Keratinocyte (primary cell): Measurements from ENCODE around the gene PLD2. TPM values are rescaled to one million over a fixed set of nuclear protein-coding genes. Genes with fewer than 3 reads are reported as not detected.

Experiments
- DNase-seq: peaks from one replicate; pipeline ENCODE4 v3.0.0-alpha.2; 2011; ENCODE audit warnings: low read depth, missing footprints, low spot score
- FAIRE-seq: peaks from 2 replicates; lab custom pipeline; 2011; peaks lifted over from hg19 to GRCh38; lab: Jason Lieb, UNC
- H2AFZ ChIP-seq: 2 replicates; pipeline ENCODE4 v1.6.0; 2012; ENCODE audit warnings: low read length, control low read depth, inconsistent platforms; ENCODE audit not compliant: control insufficient read depth
- H3K27ac ChIP-seq: 2 replicates; pipeline ENCODE4 v1.5.1; 2011; ENCODE audit warnings: low read length; ENCODE audit not compliant: control insufficient read depth, insufficient read depth
- H3K27me3 ChIP-seq: 3 replicates; pipeline ENCODE4 v1.6.0; 2011; ENCODE audit warnings: low read length; ENCODE audit not compliant: control insufficient read depth, insufficient read depth; ENCODE audit errors: extremely low read depth
- H3K36me3 ChIP-seq, 2 experiments: 2 replicates in 1 of 2; 3 replicates in 1 of 2; pipeline ENCODE4 v1.5.1; 2011; ENCODE audit warnings: low read length in 2 of 2, mild to moderate bottlenecking in 1 of 2; ENCODE audit not compliant: control insufficient read depth in 2 of 2, insufficient read depth in 2 of 2; ENCODE audit errors: extremely low read depth in 1 of 2
- H3K4me1 ChIP-seq: 3 replicates; pipeline ENCODE4 v1.5.1; 2011; ENCODE audit warnings: low read length; ENCODE audit not compliant: control insufficient read depth, insufficient read depth; ENCODE audit errors: extremely low read depth
- H3K4me2 ChIP-seq: 3 replicates; pipeline ENCODE4 v1.6.0; 2011; ENCODE audit warnings: low read depth, low read length; ENCODE audit not compliant: control insufficient read depth, insufficient read depth; ENCODE audit errors: extremely low read depth
- H3K4me3 ChIP-seq, 3 experiments: fragments of 200-600 bp in 1 of 3; sonication (generic) in 1 of 3; 2 replicates in 2 of 3; 3 replicates in 1 of 3; pipeline ENCODE4 v1.5.1; 2011 to 2016; ENCODE audit warnings: low read length in 3 of 3, mild to moderate bottlenecking in 3 of 3, control low read depth in 2 of 3, inconsistent platforms in 1 of 3, low read depth in 1 of 3, mixed read lengths in 1 of 3, mixed run types in 1 of 3, moderate library complexity in 1 of 3; ENCODE audit not compliant: control insufficient read depth in 2 of 3, insufficient read depth in 2 of 3; ENCODE audit errors: extremely low read depth in 1 of 3
- H3K79me2 ChIP-seq: 2 replicates; pipeline ENCODE4 v1.6.0; 2012; ENCODE audit warnings: low read length; ENCODE audit not compliant: control insufficient read depth, insufficient read depth
- H3K9ac ChIP-seq: 3 replicates; pipeline ENCODE4 v1.6.0; 2011; ENCODE audit warnings: low read length; ENCODE audit not compliant: control insufficient read depth, insufficient read depth; ENCODE audit errors: extremely low read depth
- H3K9me1 ChIP-seq: 3 replicates; pipeline ENCODE4 v1.6.0; 2011; ENCODE audit warnings: low read length; ENCODE audit not compliant: control insufficient read depth, insufficient read depth; ENCODE audit errors: extremely low read depth
- H3K9me3 ChIP-seq: 2 replicates; pipeline ENCODE4 v1.5.1; 2012; ENCODE audit warnings: low read depth, low read length; ENCODE audit not compliant: control insufficient read depth
- H4K20me1 ChIP-seq: 3 replicates; pipeline ENCODE4 v1.6.0; 2011; ENCODE audit warnings: low read length; ENCODE audit not compliant: control insufficient read depth, insufficient read depth; ENCODE audit errors: extremely low read depth
- CTCF ChIP-seq, 3 experiments: IDR thresholded peaks in 1 of 3; conservative IDR thresholded peaks in 1 of 3; optimal IDR thresholded peaks in 1 of 3; 2 replicates in 2 of 3; 3 replicates in 1 of 3; pipeline versions ENCODE3 to v1.5.1; 2011; ENCODE audit warnings: low read length in 3 of 3, mild to moderate bottlenecking in 3 of 3, moderate library complexity in 2 of 3, control low read depth in 1 of 3, inconsistent platforms in 1 of 3; ENCODE audit not compliant: insufficient read depth in 2 of 3; ENCODE audit errors: extremely low read depth in 1 of 3
- EZH2 ChIP-seq: IDR thresholded peaks from one replicate; pipeline ENCODE4 v1.6.1; 2012; ENCODE audit warnings: inconsistent platforms, mild to moderate bottlenecking, low read length, moderate library complexity
- dilution Hi-C: fragments of 300-500 bp; cut with MboI; formaldehyde crosslinking; loops from one replicate; pipeline ENCODE4 v1.7.0; 2020; ENCODE audit warnings: low sequenced_read_pairs; ENCODE audit not compliant: extremely low pct_ligation_motif_present
- polyA plus RNA-seq, 5 experiments: library from polyadenylated mRNA; depleted of rRNA in 3 of 5; stranded (reverse) in 3 of 5; stranded (forward) in 1 of 5; unstranded in 1 of 5; fragments of >200 nt; gene quantifications; 1 replicate in 1 of 5; 2 replicates in 3 of 5; 3 replicates in 1 of 5; pipeline versions ENCODE4 v1.2.1 to v1.2.3, GENCODE V29; 2011 to 2012; ENCODE audit warnings: missing spikeins in 2 of 5, low read depth in 1 of 5, low replicate concordance in 1 of 5

The PLD2 gene
- polyA plus RNA-seq, 1 donor (not counting 4 experiments of a cell fraction or from before 2014, with no cell fraction given), result 33.3 TPM

DNA sequence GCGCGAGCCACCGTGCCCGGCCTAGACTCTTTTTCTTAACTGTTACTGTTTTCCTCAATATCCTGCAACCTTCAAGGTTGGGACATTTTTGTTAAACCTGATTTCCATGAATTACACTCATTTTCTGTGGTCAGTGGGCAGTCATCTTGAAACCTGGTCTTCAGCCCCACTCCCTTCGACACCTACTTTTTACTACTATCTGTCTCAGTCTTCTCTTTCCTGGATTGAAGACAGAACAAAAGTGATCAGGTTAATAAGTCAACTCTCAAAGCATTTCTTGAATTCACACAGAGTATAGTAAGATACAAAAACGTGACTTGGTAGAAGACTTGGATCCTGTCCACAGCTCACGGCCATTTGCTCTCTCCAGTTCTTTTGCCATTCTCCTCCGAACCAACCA lies 32.3 kb downstream of the PLD2 start:
- Histone ChIP-seq H3K79me2 (peaks cover 92% of the 10 kb centered on the region), H3K4me2 (no peak overlapping the region), H3K4me1 (peaks cover 44% of the 10 kb centered on the region), H3K27ac (no peak overlapping the region), H2AFZ (no peak overlapping the region), H3K36me3 (peaks cover 12 to 31% of the 10 kb centered on the region in 2 experiments), H3K9me3 (no peaks in the 10 kb centered on the region), H3K9me1 (peaks cover 11% of the 10 kb centered on the region), H3K4me3 (no peak overlapping the region), H3K27me3 (no peaks in the 10 kb centered on the region), H4K20me1 (peaks cover 6% of the 10 kb centered on the region), H3K9ac (no peak overlapping the region)
- dilution Hi-C loops, result no loop called here
- DNase-seq (no peak), FAIRE-seq (no peak)
- TF ChIP-seq EZH2, result no peak
- TF ChIP-seq CTCF (optimal IDR thresholded peaks at IDR 0.05 in 1 of 3, IDR thresholded peaks at IDR 0.05 in 1 of 3, conservative IDR thresholded peaks at IDR 0.05 in 1 of 3; ENCODE audit: extremely low read depth in 1 of 3, insufficient read depth in 2 of 3, low read length in 3 of 3), result no peak

DNA sequence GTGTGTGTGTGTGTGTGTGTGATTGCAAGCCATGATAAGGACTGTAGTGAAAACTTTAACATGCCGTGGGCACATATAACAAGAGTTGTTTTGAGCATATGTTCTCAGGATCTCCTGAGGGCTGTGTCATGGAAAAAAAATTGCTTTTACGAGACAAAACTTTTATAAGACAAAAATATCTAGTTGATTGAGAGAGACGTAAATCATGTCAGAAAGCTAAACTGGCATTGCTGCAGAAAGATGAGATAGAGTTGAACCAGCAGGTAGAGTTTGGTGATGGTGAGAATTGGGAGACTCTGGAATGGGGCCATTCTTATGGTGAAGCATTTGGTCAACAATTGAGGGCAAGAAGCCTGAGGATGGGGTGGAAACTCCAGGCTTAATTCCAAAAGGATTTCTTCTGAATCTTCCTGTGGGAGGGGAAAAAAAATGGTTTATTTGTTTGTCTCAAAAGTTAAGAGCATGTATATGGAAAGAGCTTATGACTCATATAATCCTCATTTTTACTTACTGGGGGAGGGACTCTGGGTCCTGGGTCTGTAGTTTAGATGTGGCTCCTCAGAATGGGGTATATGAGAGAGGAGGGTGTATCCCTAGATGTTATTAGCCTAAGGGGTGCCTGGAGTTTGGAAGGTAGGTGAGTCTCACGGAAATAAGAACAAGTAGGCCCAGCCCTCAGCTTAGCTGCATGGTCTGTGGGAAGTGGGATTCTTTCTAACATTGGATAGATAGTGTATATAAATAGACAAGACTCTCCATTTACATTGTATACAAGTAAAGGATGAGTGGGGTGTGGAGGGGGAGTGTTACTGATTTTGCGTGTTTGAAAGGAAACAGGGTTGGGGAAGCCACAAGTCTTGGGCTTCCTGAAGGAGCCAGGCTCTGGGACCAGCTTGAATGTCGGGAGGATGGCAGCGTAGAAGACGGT lies 33.3 kb downstream of the PLD2 start:
- peaks cover 6% of the 10 kb centered on the region for H4K20me1 ChIP-seq
- peaks cover 34% of the 10 kb centered on the region for H3K4me1 ChIP-seq
- no peak overlapping the region for H2AFZ ChIP-seq
- H3K36me3 ChIP-seq, result peaks cover 15 to 31% of the 10 kb centered on the region in 2 experiments
- peak overlapping the region; percentile 0 for H3K4me2 ChIP-seq
- H3K9ac ChIP-seq, result no peak overlapping the region
- H3K9me3 ChIP-seq, result no peaks in the 10 kb centered on the region
- peaks cover 92% of the 10 kb centered on the region for H3K79me2 ChIP-seq
- TF ChIP-seq EZH2 (no peak), CTCF (optimal IDR thresholded peaks at IDR 0.05 in 1 of 3, IDR thresholded peaks at IDR 0.05 in 1 of 3, conservative IDR thresholded peaks at IDR 0.05 in 1 of 3; ENCODE audit: extremely low read depth in 1 of 3, insufficient read depth in 2 of 3, low read length in 3 of 3) (no peak)
- H3K27ac ChIP-seq, result no peak overlapping the region
- no peaks in the 10 kb centered on the region for H3K27me3 ChIP-seq
- peaks cover 11% of the 10 kb centered on the region for H3K9me1 ChIP-seq
- DNase-seq (no peak), FAIRE-seq (no peak)
- dilution Hi-C loops, result no loop called here
- no peak overlapping the region for H3K4me3 ChIP-seq
